Endothelial cell of umbilical vein (primary cell): Measurements from ENCODE around the gene TOMM34.

Experiments
- CTCF ChIP-seq, 2 donors: IDR thresholded peaks; 1 replicate in 1 of 2; 2 replicates in 1 of 2; pipeline ENCODE4 v1.5.1; 2011; ENCODE audit warnings: low read length in 2 of 2, mild to moderate bottlenecking in 2 of 2, moderate library complexity in 2 of 2, control low read depth in 1 of 2, inconsistent platforms in 1 of 2, low read depth in 1 of 2; ENCODE audit not compliant: insufficient read depth in 1 of 2; ENCODE audit errors: extremely low read depth in 1 of 2
- EZH2 ChIP-seq: IDR thresholded peaks from 2 replicates; pipeline ENCODE4 v1.6.1; 2012; ENCODE audit warnings: borderline replicate concordance, low read depth, mild to moderate bottlenecking, moderate library complexity, low read length, inconsistent platforms; ENCODE audit not compliant: severe bottlenecking
- FOS ChIP-seq: IDR thresholded peaks from 2 replicates; pipeline ENCODE4 v1.6.1; 2011; ENCODE audit warnings: mild to moderate bottlenecking, low read length, moderate library complexity, borderline replicate concordance; ENCODE audit not compliant: insufficient read depth
- GATA2 ChIP-seq: IDR thresholded peaks from 2 replicates; pipeline ENCODE4 v1.7.0; 2011; ENCODE audit warnings: low read depth, mild to moderate bottlenecking, moderate library complexity, mixed read lengths, low read length; ENCODE audit not compliant: insufficient read length, insufficient read depth
- MYC ChIP-seq: IDR thresholded peaks from one replicate; pipeline ENCODE4 v1.6.1; 2011; ENCODE audit warnings: mild to moderate bottlenecking, low read depth, low read length
- POLR2A ChIP-seq: IDR thresholded peaks from 2 replicates; pipeline ENCODE4 v1.6.1; 2012; ENCODE audit warnings: low read depth, mild to moderate bottlenecking, control low read depth, low read length
- POLR2AphosphoS5 ChIP-seq: IDR thresholded peaks from 2 replicates; pipeline ENCODE4 v1.6.1; 2012; ENCODE audit warnings: low read depth, mild to moderate bottlenecking, control low read depth, low read length, moderate library complexity; ENCODE audit not compliant: insufficient read depth
- TF ChIP-seq, protein P1 (sequence below): IDR thresholded peaks from 2 replicates; pipeline ENCODE4 v1.6.1; 2011; ENCODE audit not compliant: insufficient read depth, insufficient read length

DNA sequence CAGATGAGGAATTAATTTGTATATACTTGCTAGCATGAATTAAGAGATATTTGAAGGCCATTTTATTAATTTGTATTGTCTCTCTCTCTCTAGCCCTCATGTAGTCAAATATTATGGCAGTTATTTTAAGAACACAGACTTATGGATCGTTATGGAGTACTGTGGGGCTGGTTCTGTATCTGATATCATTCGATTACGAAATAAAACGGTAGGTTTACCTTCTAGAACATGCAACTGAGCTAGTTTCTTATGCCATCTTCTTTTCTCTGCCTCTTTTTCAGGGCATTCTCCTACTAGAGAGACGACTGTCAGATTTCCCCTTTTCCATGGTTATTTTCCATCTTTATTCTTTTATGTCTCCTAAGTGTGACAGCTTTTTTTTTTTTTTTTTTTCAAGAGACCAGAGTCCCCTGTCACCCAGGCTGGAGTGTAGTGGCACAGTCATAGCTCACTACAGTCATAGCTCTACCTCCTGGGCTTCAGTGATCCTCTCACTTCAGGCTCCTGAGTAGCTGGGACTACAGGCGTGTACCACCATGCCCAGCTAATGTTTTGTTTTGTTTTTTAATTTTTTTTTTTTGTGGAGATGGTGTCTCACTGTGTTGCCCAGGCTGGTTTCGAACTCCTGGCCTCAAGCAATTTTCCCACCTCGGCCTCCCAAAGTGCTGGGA is 21.7 kb upstream of the TOMM34 start:
- TF ChIP-seq POLR2A (no peak), CTCF (IDR thresholded peaks at IDR 0.05; ENCODE audit: extremely low read depth in 1 of 2, insufficient read depth in 1 of 2, low read depth in 1 of 2, low read length in 2 of 2) (no peak), POLR2AphosphoS5 (no peak), EZH2 (no peak), MYC (no peak), FOS (no peak), GATA2 (no peak)
- TF ChIP-seq, protein P1, sequence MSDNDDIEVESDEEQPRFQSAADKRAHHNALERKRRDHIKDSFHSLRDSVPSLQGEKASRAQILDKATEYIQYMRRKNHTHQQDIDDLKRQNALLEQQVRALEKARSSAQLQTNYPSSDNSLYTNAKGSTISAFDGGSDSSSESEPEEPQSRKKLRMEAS: no peak
